Fibroblast of pulmonary artery (primary cell): ENCODE data around the gene ABCB1.

Experiments
- DNase-seq: peaks from one replicate; pipeline ENCODE4 v3.0.0-alpha.2; 2010; ENCODE audit warnings: low read depth
- H3K4me3 ChIP-seq: replicated peaks from 2 replicates; pipeline ENCODE4 v1.5.1; 2011; ENCODE audit warnings: low read depth, mild to moderate bottlenecking, control low read depth, low read length, moderate library complexity
- TF ChIP-seq, protein P1 (sequence below): IDR thresholded peaks from 2 replicates; pipeline ENCODE4 v1.5.1; 2011; ENCODE audit warnings: mild to moderate bottlenecking, control low read depth, low read length, inconsistent platforms; ENCODE audit errors: missing control alignments

Gene ABCB1

DNA sequence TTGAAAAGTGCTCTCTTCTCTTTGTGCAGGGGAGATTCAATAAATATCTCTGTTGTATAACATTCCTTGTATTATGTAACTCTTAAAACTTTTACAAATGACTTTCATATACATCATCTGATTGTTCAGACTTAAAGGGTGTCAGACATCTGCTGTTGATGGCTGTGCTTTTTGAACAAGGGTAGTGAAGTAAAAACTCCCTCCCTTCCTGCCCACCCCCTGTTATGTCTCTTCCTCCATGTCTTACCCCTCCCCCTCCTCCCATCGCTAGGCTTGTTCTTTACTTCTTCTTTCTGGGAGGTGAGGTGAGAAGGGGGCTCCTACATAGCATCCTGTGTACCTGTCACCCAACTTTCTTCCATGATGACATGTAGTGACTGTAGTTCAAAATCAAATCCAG is 101.8 kb downstream of the ABCB1 start:
- no peak for DNase-seq
- TF ChIP-seq, protein P1, sequence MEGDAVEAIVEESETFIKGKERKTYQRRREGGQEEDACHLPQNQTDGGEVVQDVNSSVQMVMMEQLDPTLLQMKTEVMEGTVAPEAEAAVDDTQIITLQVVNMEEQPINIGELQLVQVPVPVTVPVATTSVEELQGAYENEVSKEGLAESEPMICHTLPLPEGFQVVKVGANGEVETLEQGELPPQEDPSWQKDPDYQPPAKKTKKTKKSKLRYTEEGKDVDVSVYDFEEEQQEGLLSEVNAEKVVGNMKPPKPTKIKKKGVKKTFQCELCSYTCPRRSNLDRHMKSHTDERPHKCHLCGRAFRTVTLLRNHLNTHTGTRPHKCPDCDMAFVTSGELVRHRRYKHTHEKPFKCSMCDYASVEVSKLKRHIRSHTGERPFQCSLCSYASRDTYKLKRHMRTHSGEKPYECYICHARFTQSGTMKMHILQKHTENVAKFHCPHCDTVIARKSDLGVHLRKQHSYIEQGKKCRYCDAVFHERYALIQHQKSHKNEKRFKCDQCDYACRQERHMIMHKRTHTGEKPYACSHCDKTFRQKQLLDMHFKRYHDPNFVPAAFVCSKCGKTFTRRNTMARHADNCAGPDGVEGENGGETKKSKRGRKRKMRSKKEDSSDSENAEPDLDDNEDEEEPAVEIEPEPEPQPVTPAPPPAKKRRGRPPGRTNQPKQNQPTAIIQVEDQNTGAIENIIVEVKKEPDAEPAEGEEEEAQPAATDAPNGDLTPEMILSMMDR, result no peak
- H3K4me3 ChIP-seq, result no peak overlapping the region

DNA sequence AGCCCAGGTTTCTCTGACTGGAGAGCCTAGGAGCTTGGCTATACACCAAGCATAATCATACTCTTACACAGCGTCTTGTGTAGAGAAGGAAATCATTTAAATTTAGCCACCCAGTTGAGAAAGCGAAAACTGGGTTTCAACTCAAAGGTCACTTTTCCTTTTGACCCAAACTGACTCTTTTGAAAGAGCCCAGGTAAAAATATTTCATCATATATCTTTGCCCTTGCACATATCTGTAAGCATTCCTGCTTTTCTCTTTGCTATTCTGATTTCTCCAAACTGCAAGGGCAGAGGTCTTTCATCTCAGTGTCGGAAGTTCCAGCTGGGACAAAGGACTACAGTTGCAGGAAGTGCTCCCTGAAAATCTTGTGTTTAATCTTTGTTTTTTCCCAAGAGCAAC is 103.2 kb downstream of the ABCB1 start:
- H3K4me3 ChIP-seq, result no peak overlapping the region
- DNase-seq, result no peak
- TF ChIP-seq, protein P1, result no peak

DNA sequence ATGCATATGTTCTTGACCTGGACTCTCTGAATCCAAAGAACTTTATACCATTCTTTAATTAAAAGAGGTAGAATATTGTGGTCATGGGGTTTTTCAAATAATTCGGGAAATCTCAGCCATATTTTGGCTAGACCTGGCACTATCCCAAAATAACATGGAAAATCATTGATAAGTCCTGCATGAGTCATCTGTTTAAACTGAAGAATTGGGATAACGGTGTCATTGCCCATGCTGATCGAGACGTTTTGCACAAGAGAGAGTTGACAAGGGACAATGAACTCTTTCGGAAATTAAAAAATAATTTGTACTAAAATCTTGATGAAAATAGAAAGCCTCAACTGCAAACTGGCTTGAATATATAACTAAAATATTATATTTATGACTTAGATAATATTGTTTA is 105.3 kb downstream of the ABCB1 start:
- TF ChIP-seq, protein P1, result no peak
- no peak overlapping the region for H3K4me3 ChIP-seq
- no peak for DNase-seq

DNA sequence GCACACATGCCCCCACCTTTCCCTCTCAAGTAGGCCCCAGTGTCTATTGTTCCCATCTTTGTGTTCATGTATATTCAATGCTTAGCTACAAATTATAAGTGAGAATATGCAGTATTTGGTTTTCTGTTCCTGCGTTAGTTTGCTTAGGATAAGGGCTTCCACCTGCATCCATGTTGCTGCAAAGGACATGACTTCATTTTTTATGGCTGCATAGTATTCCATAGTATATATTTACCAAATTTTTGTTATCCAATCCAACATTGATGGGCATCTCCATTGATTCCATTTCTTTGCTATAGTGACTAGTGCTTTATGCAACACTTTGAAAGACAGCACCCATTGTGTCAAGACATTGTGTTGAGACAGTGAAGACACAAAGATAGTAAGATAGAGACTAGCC is 106.2 kb downstream of the ABCB1 start:
- H3K4me3 ChIP-seq, result no peak overlapping the region
- TF ChIP-seq, protein P1, result no peak
- DNase-seq, result no peak

DNA sequence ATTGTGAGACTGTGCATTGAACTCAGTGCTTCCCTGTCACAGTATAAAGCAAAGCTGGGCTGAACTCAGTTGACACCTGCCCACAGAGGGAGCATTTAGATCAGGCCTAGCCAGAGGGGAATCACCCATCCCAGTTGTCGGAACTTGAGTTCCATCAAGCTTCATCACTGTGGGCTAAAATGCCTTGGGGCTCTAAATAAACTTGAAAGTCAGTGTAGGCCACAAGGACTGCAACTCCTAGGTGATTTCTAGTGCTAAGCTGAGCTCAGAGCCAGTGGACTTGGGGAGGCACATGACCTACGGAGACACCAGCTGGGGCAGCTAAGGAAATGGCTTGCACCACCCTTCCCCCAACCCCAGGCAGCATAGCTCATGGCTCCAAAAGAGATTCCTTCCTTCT is 117.6 kb downstream of the ABCB1 start:
- DNase-seq, result no peak
- no peak overlapping the region for H3K4me3 ChIP-seq
- TF ChIP-seq, protein P1, result no peak

DNA sequence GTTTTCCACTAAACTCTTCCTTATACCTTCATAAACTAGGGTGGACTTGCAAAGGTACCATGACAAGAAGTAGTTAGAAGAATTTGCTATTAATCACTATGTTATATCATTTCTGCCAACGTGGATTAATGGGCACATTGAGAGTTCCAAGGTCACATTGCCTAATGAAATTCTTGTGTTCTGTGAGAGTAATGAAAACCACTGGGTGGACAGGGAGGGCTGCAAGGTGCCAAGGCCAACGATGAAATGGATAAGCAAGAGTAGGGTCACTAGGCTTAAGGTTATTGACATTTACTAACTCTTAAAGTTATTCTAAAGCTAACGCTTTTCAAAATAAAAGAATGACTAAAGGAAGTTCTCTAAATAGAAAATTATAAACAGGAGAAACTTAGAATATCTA is 118.6 kb downstream of the ABCB1 start:
- DNase-seq, result no peak
- no peak overlapping the region for H3K4me3 ChIP-seq
- TF ChIP-seq, protein P1, result no peak

DNA sequence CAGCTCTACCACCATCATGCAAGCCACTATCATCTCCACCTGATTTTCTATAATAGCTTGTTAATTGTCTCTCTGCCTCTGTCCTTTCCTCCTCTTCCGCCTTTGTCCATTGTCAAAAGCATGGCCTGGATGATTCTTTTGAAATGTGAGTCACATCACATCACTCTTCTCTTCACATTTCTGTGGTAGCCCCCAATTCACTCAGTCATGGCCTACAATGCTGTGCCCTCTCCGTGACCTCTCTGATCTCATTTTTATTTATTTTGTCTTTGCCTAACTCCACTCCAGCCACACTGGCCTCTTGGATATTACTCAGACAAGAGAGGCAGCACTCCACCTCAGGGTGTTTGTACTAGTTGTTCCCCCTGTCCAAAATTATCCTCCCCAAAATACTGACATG is 120.3 kb downstream of the ABCB1 start:
- TF ChIP-seq, protein P1, result no peak
- no peak for DNase-seq
- no peak overlapping the region for H3K4me3 ChIP-seq
